ENCODE data around the gene PTPN3. TPM values are rescaled to one million over a fixed set of nuclear protein-coding genes. Genes with fewer than 3 reads are reported as not detected.

PTPN3 gene
- total and polyA plus RNA-seq, 10 of the 15 experiments (the other 5 are each of a cell fraction or from before 2014, with no cell fraction given): 0.18 to 1.3 (median 0.39) TPM

DNA sequence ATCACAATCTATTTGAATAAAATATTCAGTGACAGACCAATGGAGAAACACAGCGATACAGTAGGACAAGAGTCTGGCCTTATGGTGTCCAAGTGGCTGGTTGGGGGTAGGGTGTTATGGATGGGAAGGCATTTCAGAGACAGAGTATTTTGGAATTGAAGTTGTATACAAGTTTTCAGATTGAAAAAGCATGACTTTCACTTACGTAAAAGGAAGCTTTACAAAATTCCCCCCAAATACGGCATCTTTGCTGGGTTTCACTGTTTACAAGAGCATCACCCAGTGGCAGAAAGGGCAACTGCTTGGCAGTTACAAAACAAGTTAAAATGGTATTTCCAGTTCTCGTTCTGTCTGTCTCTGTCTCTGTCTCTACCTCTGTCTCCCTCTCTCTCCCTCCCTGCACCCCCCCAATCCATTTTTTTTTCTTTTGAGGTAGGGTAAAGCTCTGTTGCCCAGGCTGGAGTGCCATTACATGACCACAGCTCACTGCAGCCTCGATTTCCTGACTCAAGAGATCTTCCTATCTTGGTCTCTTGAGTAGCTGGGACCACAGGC, 86.2 kb downstream of the PTPN3 start (continued):
- TF ChIP-seq, protein P1, sequence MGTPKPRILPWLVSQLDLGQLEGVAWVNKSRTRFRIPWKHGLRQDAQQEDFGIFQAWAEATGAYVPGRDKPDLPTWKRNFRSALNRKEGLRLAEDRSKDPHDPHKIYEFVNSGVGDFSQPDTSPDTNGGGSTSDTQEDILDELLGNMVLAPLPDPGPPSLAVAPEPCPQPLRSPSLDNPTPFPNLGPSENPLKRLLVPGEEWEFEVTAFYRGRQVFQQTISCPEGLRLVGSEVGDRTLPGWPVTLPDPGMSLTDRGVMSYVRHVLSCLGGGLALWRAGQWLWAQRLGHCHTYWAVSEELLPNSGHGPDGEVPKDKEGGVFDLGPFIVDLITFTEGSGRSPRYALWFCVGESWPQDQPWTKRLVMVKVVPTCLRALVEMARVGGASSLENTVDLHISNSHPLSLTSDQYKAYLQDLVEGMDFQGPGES (IDR thresholded peaks at IDR 0.05): no peak
- no peak for TF ChIP-seq BACH1 (IDR thresholded peaks at IDR 0.05; ENCODE audit: borderline replicate concordance)
- TF ChIP-seq YY1 (IDR thresholded peaks at IDR 0.05; ENCODE audit: low read depth, low read length): peak; percentile 66; the same call in 1 of the 2 replicates
- peak; percentile 62 for TF ChIP-seq MEF2A (IDR thresholded peaks at IDR 0.05; ENCODE audit: insufficient read depth, low read depth, low read length)
- TF ChIP-seq HDAC6 (IDR thresholded peaks at IDR 0.05; ENCODE audit: unreplicated experiment): no peak
- TF ChIP-seq, protein P2, sequence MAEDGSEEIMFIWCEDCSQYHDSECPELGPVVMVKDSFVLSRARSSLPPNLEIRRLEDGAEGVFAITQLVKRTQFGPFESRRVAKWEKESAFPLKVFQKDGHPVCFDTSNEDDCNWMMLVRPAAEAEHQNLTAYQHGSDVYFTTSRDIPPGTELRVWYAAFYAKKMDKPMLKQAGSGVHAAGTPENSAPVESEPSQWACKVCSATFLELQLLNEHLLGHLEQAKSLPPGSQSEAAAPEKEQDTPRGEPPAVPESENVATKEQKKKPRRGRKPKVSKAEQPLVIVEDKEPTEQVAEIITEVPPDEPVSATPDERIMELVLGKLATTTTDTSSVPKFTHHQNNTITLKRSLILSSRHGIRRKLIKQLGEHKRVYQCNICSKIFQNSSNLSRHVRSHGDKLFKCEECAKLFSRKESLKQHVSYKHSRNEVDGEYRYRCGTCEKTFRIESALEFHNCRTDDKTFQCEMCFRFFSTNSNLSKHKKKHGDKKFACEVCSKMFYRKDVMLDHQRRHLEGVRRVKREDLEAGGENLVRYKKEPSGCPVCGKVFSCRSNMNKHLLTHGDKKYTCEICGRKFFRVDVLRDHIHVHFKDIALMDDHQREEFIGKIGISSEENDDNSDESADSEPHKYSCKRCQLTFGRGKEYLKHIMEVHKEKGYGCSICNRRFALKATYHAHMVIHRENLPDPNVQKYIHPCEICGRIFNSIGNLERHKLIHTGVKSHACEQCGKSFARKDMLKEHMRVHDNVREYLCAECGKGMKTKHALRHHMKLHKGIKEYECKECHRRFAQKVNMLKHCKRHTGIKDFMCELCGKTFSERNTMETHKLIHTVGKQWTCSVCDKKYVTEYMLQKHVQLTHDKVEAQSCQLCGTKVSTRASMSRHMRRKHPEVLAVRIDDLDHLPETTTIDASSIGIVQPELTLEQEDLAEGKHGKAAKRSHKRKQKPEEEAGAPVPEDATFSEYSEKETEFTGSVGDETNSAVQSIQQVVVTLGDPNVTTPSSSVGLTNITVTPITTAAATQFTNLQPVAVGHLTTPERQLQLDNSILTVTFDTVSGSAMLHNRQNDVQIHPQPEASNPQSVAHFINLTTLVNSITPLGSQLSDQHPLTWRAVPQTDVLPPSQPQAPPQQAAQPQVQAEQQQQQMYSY (CRISPR knock-in tag; IDR thresholded peaks at IDR 0.05): no peak
- no peak for TF ChIP-seq POLR2A (IDR thresholded peaks at IDR 0.05; ENCODE audit: low read depth, low read length)
- TF ChIP-seq ZNF622 (IDR thresholded peaks at IDR 0.05): no peak

Measured in GM12878 (cell line).